H1 (cell line): ENCODE measurements around the gene ANO9. TPM values are rescaled to one million over a fixed set of nuclear protein-coding genes. Genes with fewer than 3 reads are reported as not detected.

Experiments
- CTCF ChIA-PET: fragments of 300-600 bp; sonication (Branson Sonifier 250); formaldehyde crosslinking; loops from one replicate; lab custom pipeline; 2021; ENCODE audit not compliant: partially characterized antibody; lab: Charles Lee
- POLR2A ChIA-PET: fragments of 300-600 bp; sonication (Branson Sonifier 250); formaldehyde crosslinking; loops from one replicate; lab custom pipeline; 2021; ENCODE audit warnings: inconsistent platforms; ENCODE audit not compliant: partially characterized antibody; lab: Charles Lee
- DNase-seq, 2 experiments: peaks; one replicate each; pipeline versions ENCODE4 v3.0.0 to v3.0.0-alpha.2; 2010 to 2022; ENCODE audit warnings: low spot score in 2 of 2, low read depth in 1 of 2, mixed read lengths in 1 of 2
- FAIRE-seq: peaks from 2 replicates; lab custom pipeline; 2011; peaks lifted over from hg19 to GRCh38; lab: Jason Lieb, UNC
- H2AFZ ChIP-seq: 2 replicates; pipeline ENCODE4 v1.8.1; 2012; ENCODE audit warnings: low read length, inconsistent platforms
- H2AK5ac ChIP-seq: 2 replicates; pipeline ENCODE4 v1.6.1; 2013; ENCODE audit warnings: low read depth, low read length
- H2BK120ac ChIP-seq: replicated peaks from 2 replicates; pipeline ENCODE3; 2013; ENCODE audit warnings: low read depth, low read length, inconsistent platforms
- H2BK12ac ChIP-seq: 2 replicates; pipeline ENCODE4 v1.6.1; 2013; ENCODE audit warnings: low read depth, low read length
- H2BK15ac ChIP-seq: 2 replicates; pipeline ENCODE4 v1.6.1; 2013; ENCODE audit warnings: low read length
- H2BK20ac ChIP-seq: 2 replicates; pipeline ENCODE4 v1.6.1; 2013; ENCODE audit warnings: low read length
- H2BK5ac ChIP-seq: 2 replicates; pipeline ENCODE4 v1.6.1; 2013; ENCODE audit warnings: low read depth, low read length
- H3K14ac ChIP-seq: 2 replicates; pipeline ENCODE4 v1.6.1; 2013; ENCODE audit warnings: inconsistent platforms; ENCODE audit not compliant: insufficient read length
- H3K18ac ChIP-seq: 2 replicates; pipeline ENCODE4 v1.6.1; 2013; ENCODE audit warnings: low read length; ENCODE audit errors: extremely low read depth
- H3K23ac ChIP-seq: 2 replicates; pipeline ENCODE4 v1.6.1; 2013; ENCODE audit warnings: inconsistent platforms; ENCODE audit not compliant: insufficient read length
- H3K23me2 ChIP-seq: 2 replicates; pipeline ENCODE4 v1.6.1; 2013; ENCODE audit warnings: low read depth, low read length
- H3K27ac ChIP-seq: 2 replicates; pipeline ENCODE4 v1.6.1; 2011; ENCODE audit warnings: low read depth, low read length, inconsistent platforms
- H3K27me3 ChIP-seq, 4 experiments: replicated peaks in 1 of 4; 1 replicate in 1 of 4; 2 replicates in 3 of 4; pipeline versions ENCODE4 v1.6.1 to v1.8.1; 2011 to 2013; ENCODE audit warnings: low read length in 3 of 4, mild to moderate bottlenecking in 3 of 4, inconsistent platforms in 2 of 4, mixed read lengths in 2 of 4, moderate library complexity in 1 of 4; ENCODE audit not compliant: control insufficient read depth in 3 of 4, insufficient read depth in 3 of 4; ENCODE audit errors: extremely low read depth in 1 of 4
- H3K36me3 ChIP-seq, 4 experiments: 2 replicates each; pipeline versions ENCODE4 v1.6.1 to v1.8.1; 2011 to 2013; ENCODE audit warnings: mild to moderate bottlenecking in 4 of 4, low read length in 3 of 4, moderate library complexity in 2 of 4, control low read depth in 1 of 4, inconsistent platforms in 1 of 4; ENCODE audit not compliant: insufficient read depth in 4 of 4, control insufficient read depth in 2 of 4
- H3K4ac ChIP-seq: replicated peaks from 2 replicates; pipeline ENCODE3; 2013; ENCODE audit warnings: low read length, low read depth, mixed read lengths, inconsistent platforms; ENCODE audit not compliant: insufficient read length
- H3K4me1 ChIP-seq, 4 experiments: replicated peaks in 1 of 4; 1 replicate in 1 of 4; 2 replicates in 3 of 4; pipeline versions ENCODE4 v1.6.1 to v1.8.1; 2011 to 2013; ENCODE audit warnings: low read length in 3 of 4, inconsistent platforms in 2 of 4, mixed read lengths in 1 of 4; ENCODE audit not compliant: insufficient read depth in 4 of 4, control insufficient read depth in 3 of 4
- H3K4me2 ChIP-seq, 2 experiments: 2 replicates each; pipeline versions ENCODE4 v1.6.1 to v1.8.1; 2011 to 2013; ENCODE audit warnings: low read depth in 2 of 2, low read length in 2 of 2, control low read depth in 1 of 2, inconsistent platforms in 1 of 2, mild to moderate bottlenecking in 1 of 2; ENCODE audit not compliant: insufficient read depth in 1 of 2
- H3K4me3 ChIP-seq, 4 experiments: fragments of 200-600, 300-600 bp in 1 of 4; sonication (generic), shearing (Covaris generic), sonication (Bioruptor Twin) in 1 of 4; 2 replicates each; pipeline versions ENCODE4 v1.5.1 to v1.8.1; 2011 to 2016; ENCODE audit warnings: low read length in 4 of 4, low read depth in 3 of 4, control low read depth in 2 of 4, inconsistent platforms in 2 of 4, mild to moderate bottlenecking in 2 of 4, mixed read lengths in 1 of 4, moderate library complexity in 1 of 4; ENCODE audit not compliant: insufficient read depth in 2 of 4; ENCODE audit errors: extremely low read depth in 1 of 4
- H3K56ac ChIP-seq: replicated peaks from 2 replicates; pipeline ENCODE3; 2013; ENCODE audit warnings: low read depth, mild to moderate bottlenecking, mixed read lengths, low read length, inconsistent platforms; ENCODE audit not compliant: insufficient read length
- H3K79me1 ChIP-seq: 2 replicates; pipeline ENCODE4 v1.6.1; 2013; ENCODE audit warnings: low read depth, low read length, control low read depth
- H3K79me2 ChIP-seq, 2 experiments: 2 replicates each; pipeline versions ENCODE4 v1.6.1 to v1.8.1; 2012 to 2013; ENCODE audit warnings: low read length in 2 of 2, mild to moderate bottlenecking in 2 of 2, inconsistent platforms in 1 of 2; ENCODE audit not compliant: insufficient read depth in 2 of 2, control insufficient read depth in 1 of 2
- H3K9ac ChIP-seq, 4 experiments: replicated peaks in 1 of 4; 1 replicate in 1 of 4; 2 replicates in 3 of 4; pipeline versions ENCODE4 v1.6.1 to v1.8.1; 2011 to 2013; ENCODE audit warnings: low read depth in 3 of 4, low read length in 3 of 4, control low read depth in 2 of 4, mild to moderate bottlenecking in 2 of 4, moderate library complexity in 2 of 4, inconsistent platforms in 1 of 4; ENCODE audit errors: extremely low read depth in 1 of 4
- H3K9me3 ChIP-seq, 2 experiments: 2 replicates each; pipeline versions ENCODE4 v1.6.1 to v1.8.1; 2012 to 2013; ENCODE audit warnings: mild to moderate bottlenecking in 2 of 2, moderate library complexity in 2 of 2, control low read depth in 1 of 2, inconsistent platforms in 1 of 2, low read depth in 1 of 2, low read length in 1 of 2, mixed read lengths in 1 of 2; ENCODE audit not compliant: insufficient read depth in 2 of 2
- H4K20me1 ChIP-seq, 2 experiments: replicated peaks in 1 of 2; 2 replicates each; pipeline versions ENCODE3 to v1.8.1; 2011 to 2013; ENCODE audit warnings: inconsistent platforms in 2 of 2, low read length in 2 of 2, mild to moderate bottlenecking in 1 of 2; ENCODE audit not compliant: insufficient read depth in 2 of 2, control insufficient read depth in 1 of 2
- H4K5ac ChIP-seq: 2 replicates; pipeline ENCODE4 v1.6.1; 2013; ENCODE audit warnings: low read length, low read depth, mixed read lengths, inconsistent platforms; ENCODE audit not compliant: insufficient read length
- H4K8ac ChIP-seq: 2 replicates; pipeline ENCODE4 v1.8.0; 2013; ENCODE audit warnings: mild to moderate bottlenecking, moderate library complexity, low read length, inconsistent platforms; ENCODE audit not compliant: insufficient read depth; ENCODE audit errors: extremely low read depth
- H4K91ac ChIP-seq: replicated peaks from 2 replicates; pipeline ENCODE3; 2013; ENCODE audit warnings: low read length, mixed read lengths, inconsistent platforms; ENCODE audit not compliant: insufficient read length
- KDM1A ChIP-seq: fragments of 200-600, 300-600 bp; sonication (generic); IDR thresholded peaks from 2 replicates; pipeline ENCODE4 v1.7.1; 2016; ENCODE audit warnings: mild to moderate bottlenecking, low read length, borderline replicate concordance
- WGBS, 2 experiments: shearing (Covaris generic) in 1 of 2; methylation state at CpG; one replicate each; pipeline versions ENCODE4 v1.1.6 to v1.1.7; 2013 to 2015; ENCODE audit warnings: low lambda C conversion rate in 2 of 2, mixed read lengths in 2 of 2, inconsistent platforms in 1 of 2, low coverage in 1 of 2, missing lambda C conversion rate in 1 of 2; ENCODE audit not compliant: insufficient replicate concordance in 2 of 2, insufficient coverage in 1 of 2, insufficient read length in 1 of 2; ENCODE audit errors: extremely low coverage in 1 of 2, missing lambda C conversion rate in 1 of 2; 5-methylcytosine and 5-hydroxymethylcytosine counted together
- polyA plus RNA-seq, 7 experiments: library from polyadenylated mRNA; depleted of rRNA in 3 of 7; stranded (reverse) in 5 of 7; unstranded in 2 of 7; fragments of >200 nt in 5 of 7; fragments of 200-250 nt in 2 of 7; gene quantifications; 1 replicate in 5 of 7; 2 replicates in 1 of 7; 4 replicates in 1 of 7; pipeline versions ENCODE4 v1.2.1 to v1.2.3, GENCODE V29; 2011 to 2013; ENCODE audit warnings: missing spikeins in 2 of 7, mixed read lengths in 2 of 7
- total RNA-seq: library from RNA; stranded (reverse); fragmentation: NEBNext Ultra II Directional; extraction: Animal tissue kit (Norgen Biotek cat#: 25700); gene quantifications from 2 replicates; pipeline ENCODE4 v1.2.1, GENCODE V29; 2021

Gene ANO9
- total and polyA plus RNA-seq, 2 of the 8 experiments (the other 6 are each of a cell fraction or from before 2014, with no cell fraction given), result 20.0 to 20.7 TPM

DNA sequence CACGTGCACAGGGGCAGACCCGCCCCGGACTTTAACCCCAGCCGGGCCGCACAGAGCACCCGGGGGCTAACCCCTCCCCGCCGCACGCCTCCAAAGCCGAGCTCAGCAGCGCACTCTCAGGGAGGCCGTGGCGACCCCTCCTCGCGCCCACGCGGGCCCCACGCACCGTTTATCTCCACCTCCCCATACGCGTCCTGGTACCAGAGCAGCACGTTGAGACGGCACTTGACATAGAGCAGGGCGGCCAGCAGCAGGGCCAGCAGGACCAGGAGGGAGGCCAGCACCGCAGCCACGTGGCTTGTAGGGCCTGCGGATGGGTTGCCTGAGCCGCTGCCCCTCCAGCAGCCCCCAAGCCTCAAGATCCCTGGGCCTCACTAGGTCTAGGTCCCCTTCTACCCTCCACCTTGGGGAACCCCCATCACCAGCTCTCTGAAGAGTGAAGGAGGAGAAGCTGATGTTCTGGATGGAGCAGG, 34.1 kb downstream of the ANO9 start:
- H2BK12ac ChIP-seq, result 0 out of 2 replicates have a peak overlapping the region, but pooled peaks have one; percentile 17
- no peak overlapping the region for H2AFZ ChIP-seq
- DNase-seq, result no peak
- no peak for FAIRE-seq
- peak overlapping the region; percentile 54 for H4K8ac ChIP-seq
- no peak overlapping the region for H2BK15ac ChIP-seq
- H3K36me3 ChIP-seq, result no peaks in the 10 kb centered on the region; a peak in 1 of 8 replicates
- H3K79me2 ChIP-seq, result peaks cover 0 to 2% of the 10 kb centered on the region in 2 experiments; a peak in 1 of 4 replicates
- H4K91ac ChIP-seq, result no peak overlapping the region
- H2AK5ac ChIP-seq, result no peak overlapping the region
- H3K27ac ChIP-seq, result no peak overlapping the region
- peaks cover 2% of the 10 kb centered on the region; the same call in 1 of the 2 replicates for H3K79me1 ChIP-seq
- no peaks in the 10 kb centered on the region for H3K9me3 ChIP-seq
- H2BK120ac ChIP-seq, result no peak overlapping the region
- no peak overlapping the region for H2BK5ac ChIP-seq
- no peak overlapping the region for H3K4ac ChIP-seq
- H2BK20ac ChIP-seq, result no peak overlapping the region
- H3K4me2 ChIP-seq, result peak overlapping the region; percentile 1 to 65; a peak in 3 of 4 replicates
- no peak overlapping the region; the same call in 1 of the 2 replicates for H3K18ac ChIP-seq
- H3K23ac ChIP-seq, result no peak overlapping the region
- WGBS, 2 experiments, result 88% methylated on average over 14 of the region's 28 CpGs; no CpG with 5 or more reads in 1 of the 2 experiments
- no peak overlapping the region for H3K56ac ChIP-seq
- H3K9ac ChIP-seq, result no peak overlapping the region
- H3K14ac ChIP-seq, result no peak overlapping the region
- peaks cover 0 to 5% (median 0%) of the 10 kb centered on the region in 4 experiments; a peak in 2 of 7 replicates for H3K27me3 ChIP-seq
- ChIA-PET CTCF (interaction anchor here (0.8 to 2.8 kb wide), 7 partner anchors 11 to 110 kb away, joined by 3 to 24 read pairs (median 5); partner anchors contain the start of gene PTDSS2), POLR2A (interaction anchor here (1.0 to 5.9 kb wide), 10 partner anchors 9 to 200 kb away, joined by 3 to 41 read pairs (median 5); partner anchors contain the start of genes ANO9, BET1L, PTDSS2 and RIC8A)
- peak overlapping the region in 1 of 4 experiments; percentile 36; a peak in 1 of 8 replicates for H3K4me3 ChIP-seq
- peaks cover 9 to 15% of the 10 kb centered on the region in 2 experiments for H4K20me1 ChIP-seq
- peaks cover 0 to 11% (median 6%) of the 10 kb centered on the region in 4 experiments; a peak in 4 of 7 replicates for H3K4me1 ChIP-seq
- H3K23me2 ChIP-seq, result peaks cover 3% of the 10 kb centered on the region; the same call in 1 of the 2 replicates
- H4K5ac ChIP-seq, result no peak overlapping the region
- TF ChIP-seq KDM1A, result no peak
